Panc1 (cell line): ENCODE results near the gene WFDC8. TPM values are rescaled to one million over a fixed set of nuclear protein-coding genes. Genes with fewer than 3 reads are reported as not detected.

ENCODE experiments used
- ATAC-seq: fragments of 200-7000 bp; cut with Tn5 transposase; 2 replicates; pipeline ENCODE4 v1.9.1; 2020; ENCODE audit warnings: mild to moderate bottlenecking, moderate library complexity
- BruUV-seq: library from RNA; stranded (reverse); fragments of 400-500 nt; replicated peaks from 2 replicates; lab custom pipeline; 2021; lab: Mats Ljungman, UMichigan
- CTCF ChIA-PET: fragments of 300-600 bp; sonication (Branson Sonifier 250); formaldehyde crosslinking; loops from one replicate; lab custom pipeline; 2022; ENCODE audit warnings: antibody characterized with exemption; lab: Charles Lee
- POLR2A ChIA-PET: fragments of 300-600 bp; sonication (Branson Sonifier 250); formaldehyde crosslinking; loops from one replicate; lab custom pipeline; 2022; ENCODE audit warnings: antibody characterized with exemption; lab: Charles Lee
- DNase-seq: peaks from one replicate; pipeline ENCODE4 v3.0.0-alpha.2; 2010; ENCODE audit warnings: low read depth, low spot score
- H3K27ac ChIP-seq: 2 replicates; pipeline ENCODE4 v1.5.1; 2011; ENCODE audit warnings: mild to moderate bottlenecking, low read length, inconsistent platforms
- H3K27me3 ChIP-seq: fragments of 200-500 bp; sonication (Bioruptor generic); 2 replicates; pipeline ENCODE4 v1.6.0; 2014; ENCODE audit warnings: low read length, inconsistent platforms; ENCODE audit not compliant: control insufficient read depth, insufficient read depth
- H3K36me3 ChIP-seq: fragments of 200-500 bp; sonication (Bioruptor generic); 2 replicates; pipeline ENCODE4 v1.5.1; 2014; ENCODE audit warnings: inconsistent platforms, mild to moderate bottlenecking, low read length, moderate library complexity; ENCODE audit not compliant: control insufficient read depth, insufficient read depth
- H3K4me1 ChIP-seq: 2 replicates; pipeline ENCODE4 v1.5.1; 2011; ENCODE audit warnings: inconsistent platforms, mild to moderate bottlenecking, low read length, moderate library complexity; ENCODE audit not compliant: control insufficient read depth, insufficient read depth
- H3K4me3 ChIP-seq, 2 experiments: 2 replicates each; pipeline ENCODE4 v1.5.1; 2011 to 2012; ENCODE audit warnings: low read depth in 2 of 2, low read length in 2 of 2, mild to moderate bottlenecking in 2 of 2, inconsistent platforms in 1 of 2, moderate library complexity in 1 of 2
- H3K9me3 ChIP-seq: fragments of 200-500 bp; sonication (Bioruptor generic); 2 replicates; pipeline ENCODE4 v1.5.1; 2014; ENCODE audit warnings: low read depth, mild to moderate bottlenecking, inconsistent platforms, low read length, moderate library complexity; ENCODE audit not compliant: control insufficient read depth, insufficient read depth
- CTCF ChIP-seq: fragments of 450-650 bp; IDR thresholded peaks from 2 replicates; pipeline ENCODE4 v1.5.1; 2017; ENCODE audit warnings: mild to moderate bottlenecking
- POLR2AphosphoS5 ChIP-seq: IDR thresholded peaks from 2 replicates; pipeline ENCODE4 v1.6.1; 2012; ENCODE audit warnings: mild to moderate bottlenecking, low read depth, low read length, moderate library complexity
- REST ChIP-seq, 2 experiments: IDR thresholded peaks; 2 replicates each; pipeline ENCODE4 v1.6.1; 2011 to 2012; ENCODE audit warnings: low read depth in 2 of 2, control low read depth in 1 of 2, low read length in 1 of 2, mild to moderate bottlenecking in 1 of 2, moderate library complexity in 1 of 2; ENCODE audit not compliant: insufficient read depth in 1 of 2
- SIN3A ChIP-seq: IDR thresholded peaks from 2 replicates; pipeline ENCODE4 v1.6.1; 2012; ENCODE audit warnings: low read depth, mild to moderate bottlenecking, low read length, moderate library complexity, borderline replicate concordance; ENCODE audit not compliant: insufficient read depth
- TCF7L2 ChIP-seq: IDR thresholded peaks from 2 replicates; pipeline ENCODE4 v1.6.1; 2011; ENCODE audit warnings: mild to moderate bottlenecking, low read depth, low read length, inconsistent platforms
- in situ Hi-C: cut with HindIII; loops from 2 replicates; pipeline ENCODE4 v1.10.0; 2016; ENCODE audit warnings: low sequenced_read_pairs, low pct_unique_long_range_greater_than_20kb
- intact Hi-C: fragments of 100-400 bp; cut with micrococcal nuclease; formaldehyde crosslinking; loops from one replicate; pipeline ENCODE4 v1.10.0; 2022; ENCODE audit not compliant: unreplicated experiment
- total RNA-seq: library from RNA; stranded (reverse); gene quantifications from one replicate; pipeline ENCODE4 v1.2.1, GENCODE V29; 2021; ENCODE audit not compliant: unreplicated experiment

The WFDC8 gene
- total RNA-seq, 1 experiment from 2014 or later: not detected

DNA sequence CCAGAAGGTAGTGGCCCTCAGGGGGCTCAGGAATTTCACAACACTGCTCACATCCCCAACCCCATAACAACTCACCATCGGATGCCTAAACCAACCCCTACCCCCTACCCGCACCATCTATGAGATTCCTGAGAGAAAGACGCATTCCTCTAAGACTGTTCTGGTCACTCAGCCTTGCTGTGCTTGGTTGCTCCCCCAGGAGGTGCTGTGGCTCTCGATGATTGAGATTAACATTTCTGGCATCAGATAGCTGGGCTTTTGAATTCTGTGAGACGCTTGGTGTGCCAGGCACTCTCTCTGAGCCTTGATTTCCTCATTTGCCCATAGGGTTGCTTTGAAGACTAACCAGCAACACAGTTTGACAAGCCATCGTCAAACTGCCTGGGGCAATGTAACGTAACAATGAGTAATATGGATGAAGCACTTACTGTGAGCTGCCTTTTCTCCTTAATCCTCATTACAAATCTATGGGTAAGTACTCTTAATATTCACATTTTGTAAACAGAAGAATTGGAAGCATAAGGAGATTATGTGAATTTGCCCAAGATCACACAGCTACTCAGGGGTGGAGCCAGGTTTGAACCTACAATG, 40.8 kb downstream of the WFDC8 start:
- POLR2A ChIA-PET: no interaction called here
- 0 out of 2 replicates have a peak, but pooled peaks have one; percentile 11 for TF ChIP-seq CTCF
- no peak for TF ChIP-seq SIN3A
- BruUV-seq: no TSS peak
- H3K27me3 ChIP-seq: peaks cover 9% of the 10 kb centered on the region; the same call in 1 of the 2 replicates
- no peaks in the 10 kb centered on the region for H3K4me1 ChIP-seq
- no peak overlapping the region for H3K4me3 ChIP-seq
- CTCF ChIA-PET: no interaction called here
- ATAC-seq: no peak
- no peaks in the 10 kb centered on the region for H3K9me3 ChIP-seq
- in situ Hi-C loops (no loop called here), intact Hi-C loops (no loop called here)
- H3K36me3 ChIP-seq: no peaks in the 10 kb centered on the region
- no peak for DNase-seq
- H3K27ac ChIP-seq: no peak overlapping the region

GRCh38 chr20:45527294-45527693, 51.8 kb downstream of the WFDC8 start:
- ATAC-seq (no peak), DNase-seq (no peak)
- ChIA-PET POLR2A (no interaction called here), CTCF (no interaction called here)
- Histone ChIP-seq H3K36me3 (no peaks in the 10 kb centered on the region), H3K27ac (no peak overlapping the region), H3K27me3 (peaks cover 18% of the 10 kb centered on the region), H3K4me3 (no peak overlapping the region), H3K4me1 (no peaks in the 10 kb centered on the region), H3K9me3 (no peaks in the 10 kb centered on the region)
- in situ Hi-C loops: no loop called here
- intact Hi-C loops: no loop called here
- no TSS peak for BruUV-seq
- TF ChIP-seq TCF7L2 (no peak), POLR2AphosphoS5 (no peak), CTCF (no peak), REST (IDR thresholded peaks at IDR 0.05; ENCODE audit: insufficient read depth in 1 of 2, low read depth in 2 of 2, low read length in 1 of 2) (no peak), SIN3A (no peak)
